Lower leg skin (tissue), 4 donors: Measurements from ENCODE around the gene ZEB2. TPM values are rescaled to one million over a fixed set of nuclear protein-coding genes. Genes with fewer than 3 reads are reported as not detected.
A peak's percentile ranks its signal among the peaks of the same experiment; 100 is the strongest.

ENCODE experiments used
- DNase-seq, 2 donors: peaks; one replicate each; pipeline ENCODE4 v3.0.0-alpha.2; 2019; ENCODE audit warnings: low spot score in 2 of 2
- H3K4me3 ChIP-seq: fragments of 200-600 bp; sonication (generic); 2 replicates; pipeline ENCODE4 v1.5.1; 2017; ENCODE audit warnings: mild to moderate bottlenecking, low read depth; ENCODE audit not compliant: poor library complexity, severe bottlenecking
- POLR2A ChIP-seq, 2 donors: fragments of 450-650 bp; IDR thresholded peaks; one replicate each; pipeline ENCODE4 v1.6.1; 2016 to 2017; ENCODE audit warnings: antibody characterized with exemption in 2 of 2, mild to moderate bottlenecking in 1 of 2, moderate library complexity in 1 of 2
- WGBS, 2 donors: methylation state at CpG; one replicate each; pipeline ENCODE4 v1.1.5; 2018; 5-methylcytosine and 5-hydroxymethylcytosine counted together
- intact Hi-C: fragments of 100-400 bp; cut with DNase I; formaldehyde crosslinking; loops from one replicate; pipeline ENCODE4 v1.15.0; 2023; ENCODE audit warnings: low total_unique reads
- total RNA-seq, 4 donors: library from RNA; depleted of rRNA; stranded (reverse); fragments of >200 nt; gene quantifications; one replicate each; pipeline ENCODE4 v1.1.0, GENCODE V29; 2016
- TF ChIP-seq, protein P1 (sequence below), 3 donors: fragments of 450-650 bp; IDR thresholded peaks; one replicate each; pipeline ENCODE4 v1.5.1; 2016; ENCODE audit warnings: antibody characterized with exemption in 3 of 3, mild to moderate bottlenecking in 3 of 3, moderate library complexity in 2 of 3

ZEB2 gene
- total RNA-seq, 4 donors from 2014 or later = 13.8 to 38.8 (median 30.3) TPM

DNA sequence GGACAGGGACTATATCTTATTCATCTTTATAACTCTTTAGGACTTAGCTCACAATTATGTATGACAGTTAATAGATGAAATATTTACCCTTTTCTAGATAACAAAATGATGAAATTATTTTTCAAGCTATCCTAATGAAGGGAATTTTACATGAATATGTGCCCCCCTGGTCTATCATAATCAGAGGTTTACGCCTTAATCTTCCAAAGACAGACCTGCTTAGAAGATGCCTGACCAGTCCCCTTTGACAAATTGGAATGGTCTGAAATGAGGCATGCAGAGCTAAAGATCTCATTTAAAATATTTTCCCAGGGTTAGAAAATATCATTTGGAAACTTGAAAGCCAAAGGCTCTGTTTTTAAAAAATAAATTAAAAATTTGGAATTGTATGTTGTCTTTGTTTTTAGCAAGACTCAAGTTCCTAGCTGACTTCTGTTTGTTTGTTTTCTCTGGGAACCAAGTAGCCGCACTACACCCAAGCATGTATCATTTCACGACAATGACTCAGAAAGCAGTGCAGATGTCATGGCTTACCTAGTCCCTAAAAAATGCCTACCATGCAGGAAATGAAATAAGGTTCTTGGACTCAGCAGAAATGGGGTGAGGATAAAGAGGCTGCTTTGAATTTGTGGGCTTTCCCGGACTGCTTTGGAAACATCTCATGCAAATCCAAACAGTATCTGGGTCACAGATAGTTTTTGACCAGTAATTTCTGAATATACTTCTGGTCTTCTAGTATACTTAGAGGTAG lies 162.1 kb downstream of the ZEB2 start:
- H3K4me3 ChIP-seq = no peak overlapping the region
- intact Hi-C loops = no loop called here
- DNase-seq = peak in 1 of 2 donors; percentile 40
- TF ChIP-seq, protein P1, sequence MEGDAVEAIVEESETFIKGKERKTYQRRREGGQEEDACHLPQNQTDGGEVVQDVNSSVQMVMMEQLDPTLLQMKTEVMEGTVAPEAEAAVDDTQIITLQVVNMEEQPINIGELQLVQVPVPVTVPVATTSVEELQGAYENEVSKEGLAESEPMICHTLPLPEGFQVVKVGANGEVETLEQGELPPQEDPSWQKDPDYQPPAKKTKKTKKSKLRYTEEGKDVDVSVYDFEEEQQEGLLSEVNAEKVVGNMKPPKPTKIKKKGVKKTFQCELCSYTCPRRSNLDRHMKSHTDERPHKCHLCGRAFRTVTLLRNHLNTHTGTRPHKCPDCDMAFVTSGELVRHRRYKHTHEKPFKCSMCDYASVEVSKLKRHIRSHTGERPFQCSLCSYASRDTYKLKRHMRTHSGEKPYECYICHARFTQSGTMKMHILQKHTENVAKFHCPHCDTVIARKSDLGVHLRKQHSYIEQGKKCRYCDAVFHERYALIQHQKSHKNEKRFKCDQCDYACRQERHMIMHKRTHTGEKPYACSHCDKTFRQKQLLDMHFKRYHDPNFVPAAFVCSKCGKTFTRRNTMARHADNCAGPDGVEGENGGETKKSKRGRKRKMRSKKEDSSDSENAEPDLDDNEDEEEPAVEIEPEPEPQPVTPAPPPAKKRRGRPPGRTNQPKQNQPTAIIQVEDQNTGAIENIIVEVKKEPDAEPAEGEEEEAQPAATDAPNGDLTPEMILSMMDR (IDR thresholded peaks at IDR 0.05) = no peak
- no peak for TF ChIP-seq POLR2A (IDR thresholded peaks at IDR 0.05)
- WGBS, 2 donors = 53 to 57% methylated on average over 4 of the region's 4 CpGs

DNA sequence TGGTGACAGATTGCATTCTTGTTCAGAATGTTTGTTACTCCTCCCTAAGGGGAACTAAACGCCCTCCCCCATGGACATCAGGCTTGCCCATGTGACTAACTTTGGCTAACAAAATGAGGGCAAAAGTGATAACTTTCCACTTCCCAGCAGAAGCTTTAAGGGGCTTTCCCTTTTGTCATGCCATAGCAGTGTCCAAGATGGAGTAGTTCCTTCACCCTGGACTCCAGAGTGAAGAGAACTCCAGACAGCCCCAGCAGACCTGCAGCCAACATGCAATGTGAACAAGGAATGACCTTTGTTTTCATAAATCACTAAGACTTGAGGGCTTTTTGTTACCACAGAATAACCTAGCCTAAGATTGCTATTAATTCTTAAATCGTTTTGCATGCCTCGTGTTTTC lies 163.5 kb downstream of the ZEB2 start:
- no peak overlapping the region for H3K4me3 ChIP-seq
- TF ChIP-seq, protein P1 (IDR thresholded peaks at IDR 0.05) = no peak
- no peak for TF ChIP-seq POLR2A (IDR thresholded peaks at IDR 0.05)
- no peak for DNase-seq
- intact Hi-C loops = no loop called here
- 68 to 69% methylated on average over 3 of the region's 3 CpGs for WGBS, 2 donors

GRCh38 chr2:144354953-144355352 lies 165.0 kb downstream of the ZEB2 start:
- 78 to 84% methylated on average over 3 of the region's 3 CpGs for WGBS, 2 donors
- DNase-seq = no peak
- H3K4me3 ChIP-seq = no peak overlapping the region
- intact Hi-C loops = no loop called here
- TF ChIP-seq, protein P1 (IDR thresholded peaks at IDR 0.05) = no peak
- TF ChIP-seq POLR2A (IDR thresholded peaks at IDR 0.05) = no peak

DNA sequence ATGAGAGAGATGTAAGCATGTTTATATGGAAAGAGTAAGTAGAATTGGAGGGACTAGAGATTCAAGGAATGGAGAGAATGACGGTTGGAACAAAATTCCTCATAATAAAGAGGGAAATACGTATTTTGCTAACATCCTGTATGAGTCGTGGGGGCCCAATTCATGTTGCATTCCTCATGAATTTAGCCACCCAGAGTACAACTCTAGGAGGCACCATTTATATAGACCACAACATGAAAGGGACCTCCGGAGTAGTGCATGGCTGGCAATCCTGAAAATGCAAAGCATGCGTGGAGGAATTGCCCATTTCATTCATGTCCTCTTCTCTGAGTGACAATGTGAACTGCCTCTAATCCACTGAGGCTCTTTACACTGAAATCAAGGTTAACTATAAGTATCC lies 168.2 kb downstream of the ZEB2 start:
- 87 to 93% methylated on average over 5 of the region's 5 CpGs for WGBS, 2 donors
- no peak for DNase-seq
- H3K4me3 ChIP-seq = no peak overlapping the region
- intact Hi-C loops = no loop called here
- TF ChIP-seq, protein P1 (IDR thresholded peaks at IDR 0.05) = no peak
- TF ChIP-seq POLR2A (IDR thresholded peaks at IDR 0.05) = no peak

- 61 to 66% methylated on average over 7 of the region's 7 CpGs for WGBS, 2 donors
- no peak for TF ChIP-seq POLR2A (IDR thresholded peaks at IDR 0.05)
- TF ChIP-seq, protein P1 (IDR thresholded peaks at IDR 0.05) = no peak
- no peak for DNase-seq
- H3K4me3 ChIP-seq = no peak overlapping the region
- intact Hi-C loops = no loop called here
These were observed 169.6 kb downstream of the ZEB2 start for GRCh38 chr2:144350151-144350802.
